Transverse colon (tissue), 4 donors: ENCODE results near the gene PCNX1. TPM values are rescaled to one million over a fixed set of nuclear protein-coding genes. Genes with fewer than 3 reads are reported as not detected.

Source experiments
- DNase-seq: peaks from one replicate; pipeline ENCODE4 v3.0.0-alpha.2; 2019
- H3K27ac ChIP-seq, 4 donors: fragments of 200-600 bp; sonication (generic); 2 replicates each; pipeline ENCODE4 v1.5.1; 2016 to 2018; ENCODE audit warnings: inconsistent platforms in 4 of 4
- H3K27me3 ChIP-seq: fragments of 200-600 bp; sonication (generic); 2 replicates; pipeline ENCODE4 v1.5.1; 2017; ENCODE audit warnings: inconsistent platforms
- H3K36me3 ChIP-seq, 4 donors: fragments of 200-600 bp; sonication (generic); 2 replicates each; pipeline ENCODE4 v1.5.1; 2017 to 2019; ENCODE audit warnings: inconsistent platforms in 4 of 4
- H3K4me1 ChIP-seq, 4 donors: fragments of 200-600 bp; sonication (generic); 2 replicates each; pipeline ENCODE4 v1.5.1; 2017 to 2020; ENCODE audit warnings: inconsistent platforms in 4 of 4
- H3K4me3 ChIP-seq, 4 donors: fragments of 200-600 bp; sonication (generic); 1 replicate in 1 of 4; 2 replicates in 3 of 4; pipeline versions ENCODE4 v1.5.1 to v1.6.1; 2017 to 2019; ENCODE audit warnings: inconsistent platforms in 4 of 4
- H3K9me3 ChIP-seq, 2 donors: fragments of 200-600 bp; sonication (generic); 2 replicates each; pipeline ENCODE4 v1.5.1; 2017 to 2019; ENCODE audit warnings: inconsistent platforms in 2 of 2
- CTCF ChIP-seq, 5 experiments: fragments of 200-600 bp in 3 of 5; fragments of 450-650 bp in 2 of 5; sonication (generic) in 3 of 5; IDR thresholded peaks; 1 replicate in 2 of 5; 2 replicates in 3 of 5; pipeline ENCODE4 v1.5.1; 2016 to 2017; ENCODE audit warnings: antibody characterized with exemption in 5 of 5, inconsistent platforms in 3 of 5, mild to moderate bottlenecking in 2 of 5, moderate library complexity in 1 of 5
- EP300 ChIP-seq: sonication (generic); formaldehyde crosslinking; IDR thresholded peaks from one replicate; pipeline ENCODE4 v1.6.1; 2017; ENCODE audit warnings: antibody characterized with exemption, low read depth
- POLR2A ChIP-seq: fragments of 450-650 bp; IDR thresholded peaks from one replicate; pipeline ENCODE4 v1.6.1; 2016; ENCODE audit warnings: antibody characterized with exemption, mild to moderate bottlenecking, moderate library complexity
- POLR2AphosphoS5 ChIP-seq, 3 donors: sonication (generic); formaldehyde crosslinking; IDR thresholded peaks; one replicate each; pipeline ENCODE4 v1.6.1; 2016; ENCODE audit warnings: antibody characterized with exemption in 3 of 3
- WGBS, 2 donors: methylation state at CpG; one replicate each; pipeline ENCODE4 v1.1.5; 2018; ENCODE audit warnings: low coverage in 1 of 2; 5-methylcytosine and 5-hydroxymethylcytosine counted together
- in situ Hi-C, 4 donors: fragments of 200-750 bp; cut with MboI; loops; one replicate each; pipeline versions ENCODE4 v1.15.0 to v1.15.1; 2017; ENCODE audit warnings: low sequenced_read_pairs in 3 of 4, low pct_ligation_motif_present in 1 of 4, low pct_unique_long_range_greater_than_20kb in 1 of 4
- intact Hi-C: fragments of 100-400 bp; cut with DNase I; formaldehyde crosslinking; loops from one replicate; pipeline ENCODE4 v1.15.1; 2023; ENCODE audit warnings: low total_unique reads
- total RNA-seq, 4 donors: library from RNA; depleted of rRNA; stranded (reverse); fragments of >200 nt; gene quantifications; one replicate each; pipeline ENCODE4 v1.1.0, GENCODE V29; 2016

The PCNX1 gene
- total RNA-seq, 4 donors from 2014 or later, result 15.0 to 64.6 (median 46.0) TPM

GRCh38 chr14:71076462-71077092 is 169.3 kb downstream of the PCNX1 start:
- 95 to 100% methylated on average over 1 of the region's 1 CpG for WGBS, 2 donors
- no peak for TF ChIP-seq POLR2A
- TF ChIP-seq POLR2AphosphoS5 (IDR thresholded peaks at IDR 0.05), result no peak
- TF ChIP-seq CTCF (IDR thresholded peaks at IDR 0.05), result no peak
- no peak for TF ChIP-seq EP300
- H3K36me3 ChIP-seq, result peaks cover 0 to 50% (median 20%) of the 10 kb centered on the region in 4 donors
- no peak for DNase-seq
- H3K27ac ChIP-seq, result no peak overlapping the region
- no peaks in the 10 kb centered on the region for H3K27me3 ChIP-seq
- intact Hi-C loops (no loop called here), in situ Hi-C loops (no loop called here)
- H3K9me3 ChIP-seq, result peaks cover 12% of the 10 kb centered on the region in 2 donors
- H3K4me3 ChIP-seq, result no peak overlapping the region
- no peaks in the 10 kb centered on the region for H3K4me1 ChIP-seq

- H3K9me3 ChIP-seq, result peaks cover 12% of the 10 kb centered on the region in 2 donors
- no peak for DNase-seq
- no peaks in the 10 kb centered on the region for H3K27me3 ChIP-seq
- TF ChIP-seq CTCF (IDR thresholded peaks at IDR 0.05) (no peak), EP300 (no peak), POLR2AphosphoS5 (IDR thresholded peaks at IDR 0.05) (no peak), POLR2A (no peak)
- no peaks in the 10 kb centered on the region for H3K4me1 ChIP-seq
- in situ Hi-C loops, result no loop called here
- no peak overlapping the region for H3K27ac ChIP-seq
- intact Hi-C loops, result no loop called here
- peaks cover 0 to 45% (median 20%) of the 10 kb centered on the region in 4 donors for H3K36me3 ChIP-seq
- no peak overlapping the region for H3K4me3 ChIP-seq
- 89 to 95% methylated on average over 2 of the region's 2 CpGs for WGBS, 2 donors
Observed at GRCh38 chr14:71078500-71078899, 171.2 kb downstream of the PCNX1 start.

- Histone ChIP-seq H3K27ac (no peak overlapping the region), H3K36me3 (peaks cover 0 to 31% (median 10%) of the 10 kb centered on the region in 4 donors), H3K4me3 (no peak overlapping the region), H3K4me1 (no peaks in the 10 kb centered on the region), H3K27me3 (no peaks in the 10 kb centered on the region), H3K9me3 (no peaks in the 10 kb centered on the region)
- 93 to 95% methylated on average over 6 to 7 of the region's 7 CpGs for WGBS, 2 donors
- TF ChIP-seq CTCF (IDR thresholded peaks at IDR 0.05) (no peak), EP300 (no peak), POLR2AphosphoS5 (IDR thresholded peaks at IDR 0.05) (no peak), POLR2A (no peak)
- no peak for DNase-seq
- intact Hi-C loops (no loop called here), in situ Hi-C loops (no loop called here)
Observed at GRCh38 chr14:71086567-71086966, 179.3 kb downstream of the PCNX1 start.

- Histone ChIP-seq H3K9me3 (no peaks in the 10 kb centered on the region), H3K27ac (no peak overlapping the region), H3K4me3 (no peak overlapping the region), H3K36me3 (peaks cover 0 to 35% (median 13%) of the 10 kb centered on the region in 4 donors), H3K27me3 (no peaks in the 10 kb centered on the region), H3K4me1 (no peaks in the 10 kb centered on the region)
- in situ Hi-C loops (no loop called here), intact Hi-C loops (no loop called here)
- TF ChIP-seq POLR2AphosphoS5 (IDR thresholded peaks at IDR 0.05) (no peak), CTCF (IDR thresholded peaks at IDR 0.05) (no peak), EP300 (no peak), POLR2A (no peak)
- no peak for DNase-seq
Observed at GRCh38 chr14:71089971-71090370, 182.7 kb downstream of the PCNX1 start.
